ENCODE measurements around the gene SUGCT.

DNA sequence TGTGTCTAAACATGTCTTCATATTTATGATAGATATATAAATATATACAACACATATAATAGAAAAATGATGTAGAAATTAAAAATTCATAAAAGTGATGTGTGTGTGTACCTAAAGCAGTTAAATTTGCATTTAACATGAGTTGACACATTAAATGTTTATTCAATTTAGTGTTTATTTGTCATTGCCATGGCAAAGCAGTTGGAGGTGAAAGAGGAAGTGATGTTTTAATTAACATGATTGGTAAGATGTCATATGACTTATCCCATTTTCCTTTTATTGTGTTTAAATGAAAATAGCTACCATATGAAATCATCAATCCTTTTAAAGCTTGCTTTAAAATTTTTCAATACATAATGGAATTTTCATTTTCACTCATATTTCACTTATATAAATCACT, 452.6 kb downstream of the SUGCT start:
- TF ChIP-seq YY1 (IDR thresholded peaks at IDR 0.05; ENCODE audit: low read depth), result no peak
- TF ChIP-seq, protein P1, sequence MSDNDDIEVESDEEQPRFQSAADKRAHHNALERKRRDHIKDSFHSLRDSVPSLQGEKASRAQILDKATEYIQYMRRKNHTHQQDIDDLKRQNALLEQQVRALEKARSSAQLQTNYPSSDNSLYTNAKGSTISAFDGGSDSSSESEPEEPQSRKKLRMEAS (IDR thresholded peaks at IDR 0.05), result no peak
- TF ChIP-seq EP300 (IDR thresholded peaks at IDR 0.05; ENCODE audit: borderline replicate concordance), result no peak
- no peak for TF ChIP-seq TAF1 (IDR thresholded peaks at IDR 0.05; ENCODE audit: low read depth)
- no peak for TF ChIP-seq NFIC (IDR thresholded peaks at IDR 0.05)
- no peak for TF ChIP-seq CEBPB (IDR thresholded peaks at IDR 0.05)
- TF ChIP-seq CREB1 (IDR thresholded peaks at IDR 0.05; ENCODE audit: low read depth), result no peak

All from Ishikawa (cell line).